HCT116 (cell line): ENCODE data around the gene PARVA. TPM values are rescaled to one million over a fixed set of nuclear protein-coding genes. Genes with fewer than 3 reads are reported as not detected.

Experiments used
- ATAC-seq: fragments of 200-7000 bp; cut with Tn5 transposase; 2 replicates; pipeline ENCODE4 v1.9.1; 2020; ENCODE audit warnings: mild to moderate bottlenecking, moderate library complexity
- BruUV-seq: library from RNA; stranded (reverse); fragments of 400-500 nt; replicated peaks from 2 replicates; lab custom pipeline; 2021; lab: Mats Ljungman, UMichigan
- CTCF ChIA-PET: fragments of 300-600 bp; sonication (Branson Sonifier 250); formaldehyde crosslinking; loops from one replicate; lab custom pipeline; 2021; ENCODE audit warnings: antibody characterized with exemption; lab: Charles Lee
- POLR2A ChIA-PET: fragments of 300-600, 350-600 bp; sonication (Branson Sonifier 250); formaldehyde crosslinking; loops from one replicate; lab custom pipeline; 2021; ENCODE audit warnings: antibody characterized with exemption; lab: Charles Lee
- RAD21 ChIA-PET, 2 experiments: fragments of 300-600 bp; sonication (Branson Sonifier 250); formaldehyde crosslinking; loops; one replicate each; lab custom pipeline; 2023; ENCODE audit warnings: low total read pairs in 2 of 2; ENCODE audit not compliant: uncharacterized antibody in 2 of 2, unreplicated experiment in 2 of 2, low non-redundant PET in 1 of 2; lab: Charles Lee
- DNase-seq: peaks from one replicate; pipeline ENCODE4 v3.0.0-alpha.2; 2010; ENCODE audit warnings: low read depth, low spot score
- H2AFZ ChIP-seq: fragments of 200-600 bp; shearing (Covaris generic), sonication (generic); 2 replicates; pipeline ENCODE4 v1.6.1; 2017; ENCODE audit warnings: low read depth, mixed run types, mixed read lengths, antibody characterized with exemption, low read length; ENCODE audit not compliant: poor library complexity, severe bottlenecking
- H3K27ac ChIP-seq: 2 replicates; pipeline ENCODE4 v1.5.1; 2012; ENCODE audit warnings: low read depth, low read length
- H3K27me3 ChIP-seq: fragments of 200-600 bp; sonication (generic); 2 replicates; pipeline ENCODE4 v1.6.1; 2016; ENCODE audit warnings: mixed run types, low read length, mixed read lengths; ENCODE audit not compliant: insufficient read depth
- H3K36me3 ChIP-seq, 2 experiments: fragments of 200-500 bp in 1 of 2; fragments of 200-600 bp in 1 of 2; sonication (Bioruptor generic) in 1 of 2; sonication (generic) in 1 of 2; 2 replicates each; pipeline versions ENCODE4 v1.5.1 to v1.6.1; 2014 to 2016; ENCODE audit warnings: low read length in 2 of 2, inconsistent platforms in 1 of 2, mixed read lengths in 1 of 2, mixed run types in 1 of 2; ENCODE audit not compliant: insufficient read depth in 2 of 2, control insufficient read depth in 1 of 2
- H3K4me1 ChIP-seq, 2 experiments: fragments of 200-600 bp in 1 of 2; sonication (generic) in 1 of 2; 2 replicates each; pipeline versions ENCODE4 v1.5.1 to v1.6.1; 2012 to 2017; ENCODE audit warnings: low read length in 2 of 2, inconsistent platforms in 1 of 2, mild to moderate bottlenecking in 1 of 2, mixed read lengths in 1 of 2, mixed run types in 1 of 2, moderate library complexity in 1 of 2; ENCODE audit not compliant: insufficient read depth in 2 of 2, control insufficient read depth in 1 of 2
- H3K4me2 ChIP-seq: fragments of 200-600 bp; sonication (generic); 2 replicates; pipeline ENCODE4 v1.6.1; 2017; ENCODE audit warnings: mixed run types, low read length, mixed read lengths
- H3K4me3 ChIP-seq, 2 experiments: fragments of 200-600 bp in 1 of 2; sonication (generic) in 1 of 2; replicated peaks in 1 of 2; 2 replicates each; pipeline ENCODE4 v1.5.1; 2011 to 2016; ENCODE audit warnings: low read length in 2 of 2, control low read depth in 1 of 2, low read depth in 1 of 2, mild to moderate bottlenecking in 1 of 2, mixed read lengths in 1 of 2, mixed run types in 1 of 2
- H3K79me2 ChIP-seq: fragments of 200-600 bp; sonication (generic); 2 replicates; pipeline ENCODE4 v1.6.1; 2017; ENCODE audit warnings: mild to moderate bottlenecking, mixed run types, low read length, moderate library complexity, mixed read lengths; ENCODE audit not compliant: insufficient read depth
- H3K9ac ChIP-seq: fragments of 200-600 bp; sonication (generic); 2 replicates; pipeline ENCODE4 v1.6.1; 2016; ENCODE audit warnings: low read length, mixed read lengths
- H3K9me2 ChIP-seq: fragments of 200-600 bp; sonication (generic), shearing (Covaris generic); 2 replicates; pipeline ENCODE4 v1.6.1; 2017; ENCODE audit warnings: mixed run types, mild to moderate bottlenecking, moderate library complexity; ENCODE audit not compliant: insufficient read depth
- H3K9me3 ChIP-seq, 2 experiments: fragments of 200-500 bp in 1 of 2; fragments of 200-600 bp in 1 of 2; sonication (Bioruptor generic) in 1 of 2; sonication (generic) in 1 of 2; 2 replicates each; pipeline ENCODE4 v1.6.1; 2014 to 2017; ENCODE audit warnings: low read length in 2 of 2, mixed read lengths in 2 of 2, inconsistent platforms in 1 of 2, low read depth in 1 of 2, mild to moderate bottlenecking in 1 of 2, mixed run types in 1 of 2, moderate library complexity in 1 of 2; ENCODE audit not compliant: control insufficient read depth in 1 of 2, insufficient read depth in 1 of 2
- H4K20me1 ChIP-seq: fragments of 200-600 bp; sonication (generic), shearing (Covaris generic); 2 replicates; pipeline ENCODE4 v1.6.1; 2017; ENCODE audit warnings: mixed run types, mild to moderate bottlenecking, moderate library complexity; ENCODE audit not compliant: insufficient read depth
- CBX3 ChIP-seq: IDR thresholded peaks from 2 replicates; pipeline ENCODE4 v1.6.1; 2012; ENCODE audit warnings: low read depth
- EGR1 ChIP-seq: IDR thresholded peaks from 2 replicates; pipeline ENCODE4 v1.6.1; 2012; ENCODE audit warnings: low read depth
- EZH2phosphoT487 ChIP-seq: fragments of 200-600 bp; IDR thresholded peaks from 2 replicates; pipeline ENCODE4 v1.6.1; 2018; ENCODE audit warnings: antibody characterized with exemption, borderline replicate concordance
- POLR2AphosphoS5 ChIP-seq: IDR thresholded peaks from 2 replicates; pipeline ENCODE4 v1.6.1; 2011; ENCODE audit warnings: mild to moderate bottlenecking, low read depth, low read length, moderate library complexity
- RAD21 ChIP-seq: IDR thresholded peaks from 2 replicates; pipeline ENCODE4 v1.6.1; 2012; ENCODE audit warnings: low read depth, mild to moderate bottlenecking
- SP1 ChIP-seq: IDR thresholded peaks from 2 replicates; pipeline ENCODE4 v1.6.1; 2012; ENCODE audit warnings: low read depth
- SRF ChIP-seq: IDR thresholded peaks from 2 replicates; pipeline ENCODE4 v1.6.1; 2012; ENCODE audit warnings: low read depth
- TCF7L2 ChIP-seq: IDR thresholded peaks from 2 replicates; pipeline ENCODE4 v1.7.0; 2011; ENCODE audit warnings: borderline replicate concordance, inconsistent platforms; ENCODE audit not compliant: insufficient read depth, insufficient read length; ENCODE audit errors: extremely low read depth
- ZNF274 ChIP-seq: fragments of 200-500 bp; sonication (Bioruptor generic); IDR thresholded peaks from 2 replicates; pipeline ENCODE4 v1.6.1; 2014; ENCODE audit warnings: mild to moderate bottlenecking, low read depth, low read length, inconsistent platforms
- intact Hi-C: fragments of 100-400 bp; cut with micrococcal nuclease; formaldehyde crosslinking; loops from 2 replicates; pipeline ENCODE4 v1.10.0; 2022
- total RNA-seq: library from RNA; stranded (reverse); gene quantifications from one replicate; pipeline ENCODE4 v1.2.1, GENCODE V29; 2021; ENCODE audit not compliant: unreplicated experiment
- TF ChIP-seq, protein P1 (sequence below): IDR thresholded peaks from 2 replicates; pipeline ENCODE4 v1.6.1; 2011; ENCODE audit warnings: mild to moderate bottlenecking, low read length, moderate library complexity; ENCODE audit not compliant: insufficient replicate concordance; ENCODE audit errors: extremely low read depth
- TF ChIP-seq, protein P2 (sequence below): IDR thresholded peaks from 2 replicates; pipeline ENCODE4 v1.6.1; 2012

Gene PARVA
- total RNA-seq, 1 experiment from 2014 or later = 18.4 TPM

DNA sequence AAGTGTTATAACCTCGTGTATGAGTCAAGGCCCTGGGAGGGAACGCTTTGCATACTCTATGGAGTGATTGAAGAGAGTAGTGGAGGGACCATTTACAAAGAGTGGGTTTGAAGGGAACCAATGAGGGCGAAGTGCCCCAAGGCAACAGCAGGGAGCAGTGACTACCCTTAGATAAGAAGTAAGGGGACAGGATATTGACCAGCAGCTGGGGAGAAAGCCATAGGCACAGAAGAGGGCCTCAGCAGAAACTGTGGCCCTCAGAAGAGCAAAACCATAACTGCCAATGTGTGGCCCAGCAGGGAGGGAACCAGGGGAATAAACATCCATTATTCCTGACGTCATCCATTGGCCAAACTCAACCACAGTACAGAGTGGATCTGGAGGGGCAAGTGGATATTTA, 24.7 kb downstream of the PARVA start:
- TF ChIP-seq RAD21 (peak; percentile 14; the same call in 1 of the 2 replicates), TCF7L2 (no peak)
- Histone ChIP-seq H3K79me2 (no peaks in the 10 kb centered on the region), H3K9ac (no peak overlapping the region), H3K27ac (no peak overlapping the region), H3K27me3 (no peaks in the 10 kb centered on the region), H3K36me3 (no peaks in the 10 kb centered on the region), H3K4me1 (peaks cover 4 to 6% of the 10 kb centered on the region in 2 experiments; a peak in 2 of 4 replicates), H2AFZ (no peak overlapping the region), H3K4me3 (no peak overlapping the region), H4K20me1 (no peaks in the 10 kb centered on the region), H3K9me2 (no peaks in the 10 kb centered on the region), H3K4me2 (no peak overlapping the region), H3K9me3 (no peaks in the 10 kb centered on the region)
- ChIA-PET CTCF (no interaction called here), RAD21 (no interaction called here), POLR2A (no interaction called here)
- DNase-seq (no peak), ATAC-seq (no peak)
- intact Hi-C loops = no loop called here
- BruUV-seq = no TSS peak

GRCh38 chr11:12402691-12403120, 25.3 kb downstream of the PARVA start:
- H3K27me3 ChIP-seq = no peaks in the 10 kb centered on the region
- no peak overlapping the region for H3K27ac ChIP-seq
- H2AFZ ChIP-seq = no peak overlapping the region
- no TSS peak for BruUV-seq
- H3K4me1 ChIP-seq = peaks cover 4 to 6% of the 10 kb centered on the region in 2 experiments; a peak in 2 of 4 replicates
- POLR2A ChIA-PET = no interaction called here
- intact Hi-C loops = no loop called here
- TF ChIP-seq SP1 (no peak), RAD21 (no peak), ZNF274 (no peak), EGR1 (no peak), POLR2AphosphoS5 (no peak), SRF (no peak), CBX3 (no peak), EZH2phosphoT487 (no peak)
- TF ChIP-seq, protein P1, sequence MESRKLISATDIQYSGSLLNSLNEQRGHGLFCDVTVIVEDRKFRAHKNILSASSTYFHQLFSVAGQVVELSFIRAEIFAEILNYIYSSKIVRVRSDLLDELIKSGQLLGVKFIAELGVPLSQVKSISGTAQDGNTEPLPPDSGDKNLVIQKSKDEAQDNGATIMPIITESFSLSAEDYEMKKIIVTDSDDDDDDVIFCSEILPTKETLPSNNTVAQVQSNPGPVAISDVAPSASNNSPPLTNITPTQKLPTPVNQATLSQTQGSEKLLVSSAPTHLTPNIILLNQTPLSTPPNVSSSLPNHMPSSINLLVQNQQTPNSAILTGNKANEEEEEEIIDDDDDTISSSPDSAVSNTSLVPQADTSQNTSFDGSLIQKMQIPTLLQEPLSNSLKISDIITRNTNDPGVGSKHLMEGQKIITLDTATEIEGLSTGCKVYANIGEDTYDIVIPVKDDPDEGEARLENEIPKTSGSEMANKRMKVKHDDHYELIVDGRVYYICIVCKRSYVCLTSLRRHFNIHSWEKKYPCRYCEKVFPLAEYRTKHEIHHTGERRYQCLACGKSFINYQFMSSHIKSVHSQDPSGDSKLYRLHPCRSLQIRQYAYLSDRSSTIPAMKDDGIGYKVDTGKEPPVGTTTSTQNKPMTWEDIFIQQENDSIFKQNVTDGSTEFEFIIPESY = no peak
- TF ChIP-seq, protein P2, sequence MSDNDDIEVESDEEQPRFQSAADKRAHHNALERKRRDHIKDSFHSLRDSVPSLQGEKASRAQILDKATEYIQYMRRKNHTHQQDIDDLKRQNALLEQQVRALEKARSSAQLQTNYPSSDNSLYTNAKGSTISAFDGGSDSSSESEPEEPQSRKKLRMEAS = no peak
- CTCF ChIA-PET = no interaction called here
- RAD21 ChIA-PET = no interaction called here
- H3K9me2 ChIP-seq = no peaks in the 10 kb centered on the region
- ATAC-seq = no peak
- no peak for DNase-seq
- no peak overlapping the region for H3K4me2 ChIP-seq
- no peaks in the 10 kb centered on the region for H3K9me3 ChIP-seq
- H3K9ac ChIP-seq = no peak overlapping the region
- H3K4me3 ChIP-seq = no peak overlapping the region
- H3K79me2 ChIP-seq = no peaks in the 10 kb centered on the region
- H4K20me1 ChIP-seq = no peaks in the 10 kb centered on the region
- no peaks in the 10 kb centered on the region for H3K36me3 ChIP-seq
